ENCODE results near the gene PPDPF. TPM values are rescaled to one million over a fixed set of nuclear protein-coding genes. Genes with fewer than 3 reads are reported as not detected.
"Not testable (repeated sequence)": the region's sequence is repeated elsewhere in the genome, so short reads cannot be mapped to it uniquely, and the experiment has no call there.

PPDPF gene
- 100 to 1,000 TPM; 108 to 192 (median 149) TPM for polyA plus RNA-seq (ENCODE audit: insufficient read length in 3 of 3)

DNA sequence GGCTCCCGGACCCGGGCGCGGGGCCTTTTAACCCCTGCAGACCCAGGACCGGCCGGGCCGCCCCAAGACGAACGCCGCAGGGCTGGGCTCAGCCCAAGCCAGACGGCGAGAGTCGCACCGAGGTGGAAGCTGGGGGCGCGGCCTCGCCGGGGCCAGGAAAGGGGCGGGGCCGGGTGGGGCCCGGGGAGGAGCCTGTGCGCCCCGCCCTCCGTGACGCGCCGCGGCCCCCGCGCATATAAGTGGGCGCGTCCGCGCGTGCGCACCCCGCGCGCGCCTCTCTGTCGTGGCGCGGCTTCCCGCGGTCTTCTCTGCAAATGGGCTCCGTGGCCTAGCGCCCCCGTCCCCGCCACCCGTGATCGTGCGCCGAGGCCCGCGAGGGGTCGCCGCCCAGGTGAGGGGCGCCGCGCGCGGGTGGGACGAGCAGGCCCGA, at the start of gene PPDPF:
Gene PPDPF, plus strand, starts transcription at position 262 of the 430 bp plus-strand sequence. CDS start 544 bp downstream, outside the sequence.
- DNase-seq (ENCODE audit: low read depth in 3 of 3, low spot score in 2 of 3) = peak in 2 of 3 donors; percentile 69 to 71

- DNase-seq (ENCODE audit: low read depth in 3 of 3, low spot score in 2 of 3) = no peak
Observed at GRCh38 chr20:63471002-63471716, 49.4 kb upstream of the PPDPF start.

DNA sequence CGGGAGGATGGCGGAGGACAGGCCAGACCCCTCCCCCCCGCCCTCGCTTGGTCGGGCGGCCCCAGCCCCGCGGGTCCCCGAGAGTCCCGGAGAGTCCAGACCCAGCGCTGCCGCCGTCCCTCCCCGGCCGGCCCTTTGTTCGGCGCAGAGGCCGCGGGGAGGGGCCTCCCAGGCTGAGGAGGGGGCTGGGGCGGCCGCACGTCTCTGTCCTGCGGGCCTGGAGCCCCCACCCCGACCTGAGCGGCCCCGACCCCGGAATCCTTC, 48.9 kb upstream of the PPDPF start:
- DNase-seq (ENCODE audit: low read depth in 3 of 3, low spot score in 2 of 3) = no peak

- DNase-seq (ENCODE audit: low read depth in 3 of 3, low spot score in 2 of 3) = no peak
Observed at GRCh38 chr20:63471981-63472831, 48.4 kb upstream of the PPDPF start, which contains the start of gene KCNQ2. Gene KCNQ2, minus strand, starts transcription at chr20:63472655. Its CDS starts 192 bp downstream, at chr20:63472463.

GRCh38 chr20:63472862-63473390, 47.6 kb upstream of the PPDPF start:
- DNase-seq (ENCODE audit: low read depth in 3 of 3, low spot score in 2 of 3) = no peak

DNA sequence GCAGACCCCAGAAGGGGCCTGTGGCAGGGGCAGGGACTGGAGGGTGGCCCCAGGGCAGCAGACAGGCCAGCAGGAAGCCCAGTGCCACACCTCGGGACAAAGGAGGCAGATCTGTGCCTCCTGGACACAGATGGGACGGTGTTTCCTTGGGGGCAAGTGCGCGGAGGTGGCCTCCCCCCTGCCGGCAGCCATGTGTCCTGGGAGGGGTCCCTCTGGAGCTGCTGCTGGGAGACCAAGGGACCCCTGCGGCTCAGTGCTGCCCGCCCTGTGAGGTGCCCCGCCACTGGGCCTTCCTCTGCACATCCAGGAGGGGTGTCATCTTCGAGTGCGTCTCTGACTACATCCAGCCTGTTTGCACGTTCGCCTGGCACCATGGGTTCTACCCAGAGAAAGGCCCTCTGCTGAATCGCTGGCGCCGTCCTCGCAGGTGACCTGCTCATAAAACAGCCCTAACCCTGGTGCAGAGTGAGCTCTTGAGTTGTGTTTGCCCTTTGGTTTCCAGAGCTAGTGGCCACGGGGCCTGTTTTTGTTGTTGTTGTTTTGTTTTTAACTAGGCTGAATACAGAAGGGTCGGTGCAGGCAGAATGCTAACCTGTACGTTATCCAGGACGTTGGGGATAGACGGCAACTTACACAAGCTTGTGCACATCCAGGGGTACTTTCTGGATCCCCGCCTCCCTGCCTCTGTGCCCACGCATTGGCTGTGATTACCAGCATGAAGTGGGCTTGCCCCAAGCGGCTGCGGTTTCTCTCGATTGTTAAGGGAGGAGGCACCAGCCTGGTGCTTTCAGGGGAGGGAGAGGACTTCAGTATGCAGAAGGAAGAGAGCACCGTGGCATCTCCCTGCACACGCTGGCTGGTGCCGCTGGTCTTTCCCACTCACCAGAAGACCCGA, 46.8 kb upstream of the PPDPF start:
- no peak for DNase-seq (ENCODE audit: low read depth in 3 of 3, low spot score in 2 of 3)

DNA sequence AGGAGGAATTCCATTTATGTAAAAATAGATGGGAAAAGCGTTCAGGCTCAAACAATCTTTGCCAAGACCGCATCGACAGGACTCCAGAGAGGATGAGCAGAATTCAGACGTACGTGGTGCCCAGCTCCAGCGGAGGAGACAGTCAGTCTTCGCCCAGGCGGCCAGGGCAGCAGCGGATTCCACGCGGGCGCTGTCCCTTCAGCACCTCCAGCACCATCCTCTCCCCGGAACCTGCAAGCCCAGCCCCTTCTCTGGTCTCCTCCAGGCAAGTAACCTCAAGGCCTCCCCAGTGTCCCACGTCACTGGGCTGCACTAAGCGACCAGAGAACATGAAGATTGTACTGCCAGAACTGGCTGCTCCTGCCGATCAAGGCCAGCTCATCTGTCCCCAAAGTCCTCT, 45.4 kb upstream of the PPDPF start:
- no peak for DNase-seq (ENCODE audit: low read depth in 3 of 3, low spot score in 2 of 3)

- DNase-seq (ENCODE audit: low read depth in 3 of 3, low spot score in 2 of 3) = no peak
Observed at GRCh38 chr20:63477061-63477616, 43.4 kb upstream of the PPDPF start.

DNA sequence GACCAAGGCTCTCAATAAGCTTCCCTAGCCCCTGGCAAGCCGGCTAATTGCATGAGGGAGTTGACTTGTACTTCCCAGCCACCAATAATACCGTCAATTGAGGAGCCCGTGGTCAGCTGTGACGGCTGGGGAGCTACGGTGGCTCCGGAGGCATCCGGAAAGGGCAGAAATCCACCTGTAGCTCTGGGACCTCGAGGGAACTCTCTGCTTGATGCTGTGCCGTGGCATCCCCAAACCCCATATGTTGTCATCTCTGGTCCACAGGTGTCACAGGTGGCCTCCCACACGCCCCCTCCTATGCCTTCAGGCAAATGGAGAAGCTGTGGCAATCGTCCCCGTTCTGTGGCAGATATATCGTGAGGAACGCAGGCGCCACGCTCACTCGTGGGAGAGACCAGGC, 42.6 kb upstream of the PPDPF start:
- no peak for DNase-seq (ENCODE audit: low read depth in 3 of 3, low spot score in 2 of 3)

- DNase-seq (ENCODE audit: low read depth in 3 of 3, low spot score in 2 of 3) = no peak
Observed at GRCh38 chr20:63478346-63479302, 41.9 kb upstream of the PPDPF start.

DNA sequence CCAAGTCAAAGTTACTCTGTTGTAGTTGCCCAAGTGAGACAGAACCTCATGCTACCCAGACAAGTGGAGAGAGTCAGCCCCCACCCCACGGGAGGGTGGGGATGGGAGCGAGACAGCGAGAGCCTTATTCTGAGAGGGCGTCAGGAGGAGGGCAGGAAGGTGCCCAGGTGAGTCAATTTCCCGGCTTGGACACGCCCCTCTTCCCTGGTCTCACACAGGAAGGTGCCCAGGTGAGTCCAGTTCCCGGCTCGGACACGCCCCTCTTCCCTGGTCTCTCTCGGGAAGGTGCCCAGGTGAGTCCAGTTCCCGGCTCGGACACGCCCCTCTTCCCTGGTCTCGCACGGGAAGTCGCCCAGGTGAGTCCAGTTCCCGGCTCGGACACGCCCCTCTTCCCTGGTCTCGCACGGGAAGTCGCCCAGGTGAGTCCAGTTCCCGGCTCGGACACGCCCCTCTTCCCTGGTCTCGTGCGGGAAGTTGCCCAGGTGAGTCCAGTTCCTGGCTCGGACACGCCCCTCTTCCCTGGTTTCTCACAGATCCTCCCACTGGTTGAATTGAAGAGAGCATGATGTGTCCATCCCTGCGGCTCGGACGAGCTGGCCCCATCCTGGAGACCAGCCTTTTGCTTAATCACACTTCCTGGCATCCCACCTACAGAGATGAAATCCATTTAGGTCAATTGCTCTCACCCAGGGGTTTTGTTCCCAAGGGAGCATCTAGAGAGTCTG, 40.7 kb upstream of the PPDPF start:
- not testable (repeated sequence) for DNase-seq (ENCODE audit: low read depth in 3 of 3, low spot score in 2 of 3)

DNA sequence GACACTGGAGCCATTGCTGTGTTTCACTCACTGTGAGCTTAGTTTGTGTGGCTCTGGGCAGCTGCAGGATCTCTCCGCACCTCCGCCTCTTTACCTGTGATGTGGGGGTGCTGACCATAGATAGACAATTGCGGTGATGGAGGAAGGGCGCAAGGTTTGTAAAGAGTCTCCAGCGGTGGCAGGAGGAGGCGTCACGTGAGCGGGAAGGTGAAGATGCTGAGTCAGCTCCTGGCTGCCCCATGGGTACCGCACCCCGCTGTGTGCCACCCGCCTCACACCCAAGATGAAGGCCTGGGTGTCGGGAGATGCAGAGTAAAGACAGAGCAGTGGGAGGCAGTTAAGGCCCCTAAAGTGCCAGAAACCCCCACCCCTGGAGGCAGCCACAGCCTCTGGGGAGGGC, 39.1 kb upstream of the PPDPF start:
- no peak for DNase-seq (ENCODE audit: low read depth in 3 of 3, low spot score in 2 of 3)

DNA sequence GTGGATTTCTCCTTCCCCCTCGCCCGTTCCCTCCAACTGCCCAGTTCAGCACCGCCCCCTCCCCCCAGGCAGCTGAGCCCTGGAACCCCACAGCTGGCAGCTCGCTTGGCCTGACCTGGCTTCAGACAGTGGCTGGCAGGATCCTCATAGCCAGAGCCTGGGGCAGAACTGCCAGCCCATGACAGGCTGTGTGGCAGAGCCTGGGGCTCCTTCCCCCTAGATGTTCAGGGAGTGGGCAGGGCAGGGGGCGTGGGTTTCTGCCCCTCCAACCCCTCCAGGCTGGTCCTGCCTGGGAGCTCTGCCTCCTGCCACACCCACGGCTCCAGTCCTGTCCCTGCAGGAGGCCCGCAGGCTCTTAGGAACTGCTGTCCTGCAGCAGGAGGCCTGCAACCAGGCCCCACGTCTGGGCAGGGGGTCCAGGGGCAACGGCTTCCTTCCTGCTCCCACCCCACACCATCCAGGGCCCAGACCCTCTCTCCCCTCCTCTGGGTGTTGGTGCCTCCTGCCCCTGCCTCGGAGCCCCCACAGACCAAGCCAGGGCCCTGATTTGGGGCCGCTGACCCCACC, 38.5 kb upstream of the PPDPF start:
- DNase-seq (ENCODE audit: low read depth in 3 of 3, low spot score in 2 of 3) = no peak

DNA sequence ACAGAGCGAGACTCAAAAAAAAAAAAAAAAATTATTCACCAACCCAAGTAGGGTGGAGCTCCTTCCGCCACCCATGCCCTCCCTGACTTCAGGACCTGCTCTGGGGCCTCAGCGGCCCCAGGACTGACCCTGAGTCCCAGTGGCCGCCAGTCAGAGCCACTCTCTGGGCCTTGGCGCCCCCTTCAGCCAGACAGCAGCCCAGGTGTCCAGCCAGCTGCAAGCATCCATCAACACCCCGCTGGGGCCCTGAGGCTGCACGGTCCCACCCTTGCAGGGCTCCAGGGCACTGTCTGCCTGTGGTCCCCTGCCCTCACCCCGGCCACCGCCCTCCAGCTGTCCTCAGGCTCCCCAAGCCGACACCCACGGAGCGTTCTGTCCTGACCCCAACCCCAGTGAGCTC, 36.7 kb upstream of the PPDPF start:
- no peak for DNase-seq (ENCODE audit: low read depth in 3 of 3, low spot score in 2 of 3)

- DNase-seq (ENCODE audit: low read depth in 3 of 3, low spot score in 2 of 3) = no peak
Observed at GRCh38 chr20:63484236-63484635, 36.3 kb upstream of the PPDPF start.

DNA sequence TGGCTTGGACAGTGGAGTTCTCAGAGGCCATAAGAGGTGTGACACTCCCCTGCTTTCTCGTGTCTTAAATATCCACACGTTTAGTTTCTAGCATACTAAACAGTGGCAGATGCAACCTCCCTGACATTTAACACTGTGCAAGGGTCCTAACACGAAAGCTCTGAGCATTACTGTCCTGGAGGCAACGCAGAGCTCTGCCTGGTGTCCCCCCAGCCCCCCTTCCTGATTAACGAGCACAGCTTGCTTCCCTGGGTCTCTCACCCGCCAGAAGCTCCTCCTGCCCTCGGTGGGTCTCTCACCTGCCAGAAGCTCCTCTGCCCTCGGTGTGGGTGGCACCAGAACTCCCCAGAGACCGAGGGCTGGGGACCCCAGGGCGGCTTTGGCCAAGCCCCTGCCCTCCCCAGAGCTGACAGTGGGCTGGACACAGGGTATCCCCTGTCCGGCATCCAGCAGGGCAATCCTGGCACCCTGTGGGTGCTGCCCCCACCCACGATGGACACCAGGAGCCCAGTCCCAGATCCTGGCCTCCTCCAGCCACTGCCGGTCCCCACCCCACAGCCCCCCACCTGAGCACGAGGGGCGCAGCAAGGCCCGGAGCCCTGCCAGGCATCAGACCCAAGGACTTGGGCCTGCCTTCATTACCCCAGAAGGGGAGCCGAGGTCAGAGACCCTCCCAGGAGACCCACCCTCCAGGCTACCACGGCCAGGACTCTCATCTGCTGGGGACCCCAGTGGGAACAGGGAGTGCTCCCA, 35.7 kb upstream of the PPDPF start:
- DNase-seq (ENCODE audit: low read depth in 3 of 3, low spot score in 2 of 3) = no peak

DNA sequence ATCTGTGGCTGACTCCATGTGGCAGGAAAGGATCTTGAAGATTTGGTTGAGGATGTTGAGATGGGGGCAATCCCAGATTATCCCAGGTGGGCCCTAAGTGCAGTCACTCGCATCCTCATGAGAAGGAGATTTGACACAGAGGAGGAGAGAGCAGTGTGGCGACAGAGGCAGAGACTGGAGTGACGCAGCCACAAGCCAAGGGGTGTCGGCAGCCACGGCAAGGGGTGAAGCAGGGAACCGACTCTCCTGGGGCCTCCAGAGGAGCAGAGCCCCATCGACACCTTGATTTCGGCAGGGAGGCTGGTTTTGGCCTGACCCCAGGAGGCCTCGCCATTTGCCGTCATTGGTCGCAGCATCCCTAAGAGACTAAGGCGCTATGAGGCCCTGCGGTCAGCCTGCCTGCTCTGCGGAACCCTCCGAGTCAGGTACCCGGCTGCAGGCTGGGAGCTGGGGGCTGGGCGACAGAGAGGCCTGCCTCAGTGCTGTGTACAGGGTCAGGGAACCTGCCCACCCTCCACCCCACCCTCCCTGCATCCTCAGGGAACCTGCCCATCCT, 34.2 kb upstream of the PPDPF start:
- DNase-seq (ENCODE audit: low read depth in 3 of 3, low spot score in 2 of 3) = no peak
